Measurements from ENCODE around the gene LARP6.
"Not testable (repeated sequence)": the region's sequence is repeated elsewhere in the genome, so short reads cannot be mapped to it uniquely, and the experiment has no call there.

LARP6 gene

DNA sequence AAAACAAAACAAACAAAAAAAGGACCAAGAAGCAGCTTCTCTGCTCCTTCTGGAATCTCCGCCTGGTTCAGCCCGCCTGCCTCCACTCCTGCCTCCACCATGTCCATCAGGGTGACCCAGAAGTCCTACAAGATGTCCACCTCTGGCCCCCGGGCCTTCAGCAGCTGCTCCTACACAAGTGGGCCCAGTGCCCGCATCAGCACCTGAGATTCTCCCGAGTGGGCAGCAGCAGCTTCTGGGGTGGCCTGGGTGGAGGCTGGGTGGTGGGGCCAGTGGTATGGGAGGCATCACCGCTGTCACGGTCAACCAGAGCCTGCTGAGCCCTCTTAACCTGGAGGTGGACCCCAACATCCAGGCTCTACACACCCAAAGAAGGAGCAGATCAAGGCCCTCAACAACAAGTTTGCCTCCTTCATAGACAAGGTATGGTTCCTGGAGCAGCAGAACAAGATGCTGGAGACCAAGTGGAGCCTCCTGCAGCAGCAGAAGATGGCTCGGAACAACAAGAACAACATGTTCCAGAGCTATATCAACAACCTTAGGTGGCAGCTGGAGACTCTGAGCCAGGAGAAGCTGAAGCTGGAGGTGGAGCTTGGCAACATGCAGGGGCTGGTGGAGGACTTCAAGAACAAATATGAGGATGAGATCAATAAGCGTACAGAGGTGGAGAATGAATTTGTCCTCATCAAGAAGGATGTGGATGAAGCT lies 4.8 kb upstream of the LARP6 start:
- DNase-seq: not testable (repeated sequence)

DNA sequence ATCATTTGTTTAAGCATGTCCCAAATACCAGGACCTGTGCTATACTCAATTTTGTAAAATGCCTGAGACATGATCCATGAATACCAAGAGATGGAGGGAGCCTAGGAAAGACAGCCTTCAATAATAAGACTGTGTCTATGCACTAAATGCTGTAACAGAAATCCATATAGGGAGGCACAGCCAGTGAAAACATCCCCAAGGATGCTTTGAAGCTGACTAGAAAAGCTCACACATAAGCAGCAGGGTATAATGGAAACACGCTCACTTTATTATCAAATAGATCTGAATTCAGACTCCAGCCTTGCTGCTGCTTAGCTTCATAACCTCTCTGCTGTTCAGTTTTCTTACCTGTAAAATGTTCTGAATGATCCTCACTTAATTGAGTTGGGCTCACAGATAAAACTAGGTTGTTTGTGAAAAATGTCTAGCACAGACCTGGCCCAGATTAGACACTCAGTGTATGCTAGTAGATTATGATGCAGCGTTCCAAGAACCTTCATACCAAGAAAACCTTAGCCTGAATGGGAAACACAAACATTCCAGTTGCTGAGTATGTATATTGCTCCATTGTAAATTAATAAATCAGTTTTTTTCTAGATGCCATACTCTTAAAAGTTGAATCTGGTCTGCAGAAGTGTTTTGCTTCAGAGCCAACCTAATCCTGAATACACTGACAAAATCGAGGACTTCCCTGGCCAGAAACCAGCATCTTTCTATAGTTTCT lies 3.8 kb upstream of the LARP6 start:
- DNase-seq: no peak

DNA sequence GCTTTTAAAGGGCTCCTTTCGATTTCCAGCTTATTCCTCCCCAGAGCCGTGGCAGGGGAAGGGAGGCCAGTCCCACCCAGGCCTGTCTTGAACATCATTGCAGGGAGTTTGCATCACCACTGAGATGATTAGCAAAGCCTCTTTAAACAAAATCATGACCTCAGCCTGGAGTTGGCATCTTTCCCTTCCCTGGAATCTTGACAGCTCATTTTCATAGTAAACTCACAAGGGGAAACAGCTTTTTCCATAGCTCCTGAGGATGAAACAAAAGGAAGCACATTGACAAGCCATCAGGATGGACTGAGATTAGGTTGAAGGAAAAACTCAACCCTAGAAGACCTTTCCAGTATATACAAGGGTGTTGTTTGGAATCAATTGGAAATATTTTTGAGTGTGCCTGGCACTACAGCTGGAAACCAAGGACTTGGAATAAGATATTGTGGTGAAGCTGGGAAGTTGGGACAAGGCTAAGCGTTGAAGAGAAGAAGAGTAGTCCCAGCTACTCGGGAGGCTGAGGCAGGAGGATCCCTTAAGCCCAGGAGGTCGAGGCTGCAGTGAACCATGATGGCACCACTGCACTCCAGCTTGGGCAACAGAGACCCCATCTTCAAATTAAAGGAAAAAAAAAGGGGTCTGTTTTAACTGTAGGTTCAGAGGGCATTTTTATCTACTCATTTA lies 3.1 kb upstream of the LARP6 start:
- DNase-seq: peak in 1 of 2 experiments; percentile 24

DNA sequence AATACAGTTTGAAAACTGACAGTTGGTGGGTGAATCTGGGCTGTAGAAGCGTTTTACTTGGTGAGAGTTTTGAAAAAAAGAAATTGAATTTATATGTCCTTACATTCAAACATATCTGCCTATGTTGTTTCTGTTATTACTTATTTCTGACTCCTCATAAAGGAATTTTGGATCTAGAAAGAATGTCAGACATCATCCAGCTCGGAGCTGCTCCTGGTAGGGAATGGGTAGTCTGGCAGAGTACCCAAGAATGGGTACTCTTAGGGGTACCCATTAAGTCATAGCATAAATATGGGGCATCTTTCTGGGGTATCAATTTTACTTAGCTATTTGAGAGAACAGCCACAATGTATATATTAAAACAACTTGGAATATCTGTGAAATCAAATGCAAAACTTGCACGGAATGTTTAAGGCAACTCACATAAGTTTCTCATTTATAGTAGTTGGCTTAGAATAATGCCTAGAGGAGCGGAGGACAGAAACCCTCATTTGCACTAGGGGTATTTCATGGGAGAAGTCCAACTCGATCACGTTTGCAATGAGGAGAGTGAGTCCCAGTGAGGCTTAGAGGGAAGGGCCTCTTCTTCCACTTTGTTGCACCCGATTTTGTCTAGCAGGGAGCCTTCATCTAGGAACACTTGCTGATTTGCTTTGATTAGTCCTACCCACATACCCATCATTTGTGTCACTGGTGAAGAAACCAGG lies 2.4 kb upstream of the LARP6 start:
- no peak for DNase-seq

DNA sequence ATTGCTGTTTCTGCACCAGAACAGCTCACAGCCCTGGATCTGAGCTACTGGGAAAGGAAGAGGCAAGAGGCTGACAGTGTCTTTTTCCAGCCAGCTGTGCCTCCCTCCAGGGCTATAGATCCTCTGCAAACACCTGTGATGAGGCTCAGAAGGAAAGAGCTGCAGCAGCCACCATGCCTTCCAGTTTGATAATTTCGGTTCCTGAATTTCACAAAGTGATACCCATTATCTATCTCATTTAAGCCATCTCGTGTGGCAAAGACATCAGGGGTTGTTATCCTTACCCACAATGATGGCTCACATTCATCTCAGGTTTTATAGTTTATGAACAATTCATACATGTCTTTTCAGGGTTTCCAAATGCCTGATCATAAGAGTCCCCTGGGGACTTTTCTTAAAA lies 1.8 kb upstream of the LARP6 start:
- no peak for DNase-seq

DNA sequence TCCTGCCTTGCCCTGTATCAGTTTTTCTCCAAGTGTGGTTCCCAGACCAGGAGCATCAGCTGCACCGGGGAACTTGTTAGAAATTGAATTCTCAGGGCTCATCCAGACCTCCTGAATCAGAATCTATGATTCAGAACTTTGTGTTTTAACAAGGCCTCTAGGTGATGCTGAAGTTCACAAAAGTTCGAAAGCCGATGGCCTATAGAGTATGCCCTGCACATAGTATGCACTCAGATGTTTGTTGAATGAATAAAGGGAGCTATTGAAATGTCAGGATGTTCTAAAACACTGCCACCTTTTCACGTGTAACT lies 664 bp upstream of the LARP6 start:
- no peak for DNase-seq

DNA sequence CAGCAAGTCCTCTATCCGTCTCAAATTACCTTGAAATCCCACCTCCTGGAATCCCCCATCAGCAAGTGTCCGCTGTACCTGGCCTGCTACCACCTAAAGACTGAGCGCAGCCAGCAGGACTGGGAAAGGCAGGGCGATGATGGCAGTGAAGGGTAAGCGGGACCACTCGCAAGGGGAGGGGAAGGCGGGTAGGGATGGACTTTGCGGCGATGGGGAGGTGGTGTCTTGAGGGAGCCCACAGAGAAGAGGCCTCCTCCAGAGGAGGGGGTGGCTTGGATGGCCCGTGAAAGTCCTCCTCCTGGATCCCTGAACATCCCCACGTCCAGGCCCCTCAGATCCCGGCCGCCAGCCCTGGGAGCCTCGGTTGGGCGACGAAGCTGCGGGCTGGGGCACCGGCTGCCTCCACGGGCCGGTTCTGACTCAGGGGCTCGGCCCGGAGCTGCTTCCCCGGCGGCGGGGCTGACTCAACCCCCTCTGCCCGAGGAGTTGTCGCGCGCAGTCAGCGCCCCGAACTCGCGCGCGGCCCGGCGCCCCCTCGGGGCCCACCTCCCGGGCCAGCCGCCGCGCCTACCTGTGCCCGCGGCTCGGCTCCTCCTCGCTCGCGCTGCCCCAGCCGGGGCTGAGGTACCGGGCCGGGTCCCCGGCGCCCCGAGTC lies 512 bp downstream of the LARP6 start:
- peak in 1 of 2 experiments; percentile 11 for DNase-seq

DNA sequence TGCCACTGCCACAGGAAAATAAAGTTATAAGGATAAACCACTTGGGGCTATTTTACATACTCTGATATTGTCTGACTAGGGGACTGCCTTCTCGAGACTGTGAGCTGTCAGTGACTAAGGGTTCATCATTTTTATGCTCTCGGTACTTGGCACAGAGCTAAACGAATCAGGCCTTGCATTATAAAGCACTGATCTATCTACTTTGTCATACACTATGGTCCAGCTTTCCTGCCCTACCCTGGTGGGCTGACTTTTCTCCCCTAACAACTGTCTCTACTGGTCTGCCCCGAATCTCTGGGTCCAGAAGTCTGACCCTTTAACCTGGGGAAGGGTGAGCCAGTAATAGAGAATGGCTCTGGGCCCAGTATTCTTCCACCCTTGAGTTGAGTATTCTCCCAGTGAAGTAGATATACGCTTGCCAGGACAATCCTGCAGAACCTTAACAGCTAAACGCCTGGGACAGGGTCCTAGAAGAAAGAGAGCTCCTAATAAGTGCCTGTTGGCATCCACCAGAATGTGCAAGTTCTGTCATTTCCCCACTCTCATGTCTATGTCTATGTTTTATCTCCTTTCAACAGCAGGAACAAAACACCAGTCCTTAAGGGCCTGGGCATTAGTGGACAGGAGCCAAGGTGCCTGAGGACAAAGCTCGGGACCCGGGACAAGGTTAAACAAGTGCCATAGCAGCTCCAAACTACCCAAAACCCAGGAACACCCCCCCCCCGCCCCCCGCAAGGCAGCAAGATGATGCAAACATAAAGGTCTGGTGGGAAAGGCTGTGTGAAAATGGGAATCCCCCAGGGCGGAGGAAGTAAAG lies 1.2 kb downstream of the LARP6 start:
- no peak for DNase-seq

DNA sequence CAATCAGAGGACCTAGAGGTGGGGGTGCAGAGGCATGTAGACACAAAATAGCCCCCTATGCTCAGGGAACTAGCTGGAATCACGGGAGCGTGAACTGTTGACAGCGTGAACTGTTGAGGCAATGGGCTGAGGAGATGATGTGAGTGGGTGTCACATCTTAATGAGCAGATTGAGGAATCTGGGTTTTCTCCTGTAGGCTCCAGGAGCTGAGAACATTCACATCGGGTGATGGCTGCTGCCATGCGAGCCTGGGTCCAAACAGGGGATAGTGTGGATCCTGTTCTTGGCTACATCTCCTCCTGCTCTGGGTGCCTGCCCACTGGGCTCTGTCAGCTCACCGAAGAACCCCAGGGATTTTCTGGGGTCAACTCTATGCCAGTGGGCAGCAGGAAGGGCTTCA lies 2.1 kb downstream of the LARP6 start:
- no peak for DNase-seq

DNA sequence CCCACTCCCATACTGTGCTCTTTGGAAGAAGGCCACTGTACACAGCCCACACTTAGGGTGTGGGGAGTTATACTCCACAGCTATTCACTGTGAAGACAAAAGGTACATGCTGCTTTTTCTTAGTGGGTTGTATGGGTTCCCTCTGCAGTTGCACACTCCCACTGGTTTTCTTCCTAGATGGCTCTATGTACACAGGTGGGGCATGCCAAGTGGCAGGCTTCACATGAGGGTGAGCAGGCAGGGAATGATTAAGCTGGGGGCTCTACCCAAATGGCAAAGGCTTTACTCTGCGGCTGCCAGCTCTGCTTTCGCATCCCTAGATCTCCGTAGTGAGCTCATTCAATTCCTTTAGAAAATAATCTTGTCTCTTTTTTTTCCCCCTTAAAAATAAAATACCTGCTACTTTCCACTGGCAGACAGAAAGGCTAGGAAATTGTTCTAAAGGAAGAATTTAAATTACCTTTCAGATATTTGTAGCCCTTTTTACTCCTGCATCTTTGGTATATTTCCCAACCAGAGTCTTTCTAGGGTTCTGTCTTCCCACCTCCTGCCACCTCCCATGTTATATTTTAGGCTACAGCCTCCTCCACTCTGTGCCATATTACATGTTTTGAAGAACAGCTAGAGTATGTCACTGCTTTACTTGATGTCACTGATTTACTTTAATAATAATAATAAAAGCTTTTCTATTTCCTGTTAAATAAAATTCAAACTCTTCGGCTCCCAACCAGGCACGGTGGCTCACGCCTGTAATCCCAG lies 8.2 kb downstream of the LARP6 start:
- no peak for DNase-seq

DNA sequence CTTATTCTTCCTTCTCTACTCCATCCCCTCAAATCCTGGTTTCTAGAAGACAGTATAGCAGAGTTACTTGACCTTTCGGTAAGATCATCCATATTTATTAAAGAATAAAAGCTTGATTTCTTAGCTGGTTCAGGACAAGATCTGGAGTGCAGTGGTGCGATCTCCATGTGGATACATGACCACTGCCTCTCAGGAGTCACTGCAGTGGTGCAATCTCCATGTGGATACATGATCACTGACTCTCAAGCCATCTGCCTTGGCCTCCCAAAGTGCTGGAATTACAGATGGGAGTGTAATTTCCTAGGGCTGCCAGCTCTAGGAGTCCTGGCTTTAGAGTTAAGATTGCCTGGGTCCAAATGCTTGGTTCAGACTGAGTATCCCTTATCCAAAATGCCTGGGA lies 16.5 kb downstream of the LARP6 start:
- no peak for DNase-seq

DNA sequence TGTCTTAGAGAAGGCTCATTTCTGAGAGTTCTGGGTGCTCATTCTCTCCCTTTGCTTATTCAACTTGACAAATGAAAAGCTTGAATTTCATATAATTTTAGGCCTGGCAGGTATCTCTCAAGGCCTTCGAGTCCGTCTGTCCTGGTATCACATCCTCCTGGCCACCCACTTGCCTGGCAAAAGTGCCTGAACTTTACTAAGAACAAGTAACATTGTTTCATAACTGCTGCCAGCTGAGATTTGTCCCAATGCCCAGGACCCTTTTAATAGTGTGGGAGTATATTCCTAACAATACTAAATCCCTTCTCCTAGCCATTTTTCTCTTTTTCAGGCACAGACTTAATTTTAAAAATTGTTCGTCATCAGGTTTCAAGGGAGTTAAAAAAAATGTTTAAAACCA lies 18.1 kb downstream of the LARP6 start:
- DNase-seq: no peak

DNA sequence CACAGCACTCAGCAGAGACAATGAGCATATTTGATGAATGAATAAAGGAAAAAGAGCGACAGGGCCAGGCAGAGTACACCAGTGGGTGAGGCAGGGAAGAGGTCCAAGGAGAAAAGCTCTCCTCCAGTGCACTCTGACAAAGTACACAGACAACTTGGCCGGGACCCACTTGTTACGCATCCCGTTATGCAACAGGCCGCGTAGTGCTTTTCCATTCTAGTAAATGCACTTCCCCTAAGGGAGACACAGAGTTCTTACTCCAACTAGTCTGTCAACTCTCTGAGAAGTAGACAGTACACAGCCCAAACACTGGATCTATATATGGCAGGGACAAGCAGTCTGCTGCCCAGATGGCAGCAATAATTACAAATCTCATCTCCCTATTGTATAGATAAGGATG lies 18.5 kb downstream of the LARP6 start:
- DNase-seq: no peak

DNA sequence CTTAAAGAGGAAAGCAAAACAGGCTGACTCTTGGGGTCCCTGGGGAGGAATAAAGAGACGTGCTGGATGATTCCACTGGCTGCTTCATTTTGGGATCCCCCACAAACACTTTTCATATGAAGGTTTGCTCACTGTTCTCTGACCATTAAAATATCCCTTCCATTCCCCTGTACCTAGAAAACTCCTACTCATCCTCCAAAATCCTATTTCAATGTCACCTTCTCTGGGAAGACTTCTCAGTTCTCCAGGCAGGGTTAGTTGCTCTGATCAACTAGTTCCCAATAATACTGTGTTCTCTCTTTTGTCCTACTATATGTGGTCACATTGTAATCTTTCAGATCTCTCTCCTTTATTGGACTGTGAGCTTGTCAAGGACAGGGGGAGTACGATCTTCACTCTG lies 19.0 kb downstream of the LARP6 start:
- no peak for DNase-seq

DNA sequence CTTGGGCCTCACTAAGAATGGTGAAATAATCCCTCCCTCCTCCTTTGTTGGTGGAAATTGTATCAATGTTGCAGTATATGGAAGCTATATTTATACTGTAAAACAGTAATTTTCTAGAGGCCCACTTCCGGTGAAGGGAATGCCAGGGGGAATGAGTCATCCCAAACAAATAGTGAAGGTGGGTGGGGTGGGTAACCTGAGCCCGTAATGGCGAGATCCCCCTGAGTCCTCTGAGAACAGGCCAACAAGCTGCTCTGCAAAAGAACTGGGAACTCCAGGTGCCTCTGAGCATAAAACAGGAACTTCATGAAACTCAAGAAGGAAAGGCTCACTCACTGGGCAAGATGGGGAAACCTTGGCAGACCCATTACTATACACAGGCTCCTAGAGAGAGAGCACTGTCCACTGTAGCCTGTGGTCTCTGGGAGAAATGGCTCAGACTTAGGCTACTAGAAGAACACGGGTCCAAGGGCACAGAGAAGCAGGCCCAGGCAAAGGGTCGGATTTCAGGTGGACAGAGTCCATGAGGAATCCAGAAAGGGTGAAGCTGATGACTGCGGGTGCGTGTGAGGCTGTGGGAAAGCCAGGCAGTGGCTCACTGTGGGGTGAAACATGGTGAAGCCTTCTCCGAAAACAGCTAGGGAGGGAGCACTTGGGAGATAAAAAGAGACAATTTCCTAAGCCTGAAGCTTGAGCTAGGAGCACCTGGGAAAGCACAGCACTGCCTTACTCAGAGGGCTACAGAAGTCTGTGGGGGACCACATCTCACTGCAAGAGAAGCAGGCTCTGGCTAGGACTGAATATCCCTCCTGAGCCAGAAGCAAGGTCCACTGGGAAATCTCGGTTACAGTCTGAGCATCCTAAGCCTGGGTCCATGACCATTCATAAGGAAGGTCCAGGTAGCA lies 19.8 kb downstream of the LARP6 start:
- no peak for DNase-seq

DNA sequence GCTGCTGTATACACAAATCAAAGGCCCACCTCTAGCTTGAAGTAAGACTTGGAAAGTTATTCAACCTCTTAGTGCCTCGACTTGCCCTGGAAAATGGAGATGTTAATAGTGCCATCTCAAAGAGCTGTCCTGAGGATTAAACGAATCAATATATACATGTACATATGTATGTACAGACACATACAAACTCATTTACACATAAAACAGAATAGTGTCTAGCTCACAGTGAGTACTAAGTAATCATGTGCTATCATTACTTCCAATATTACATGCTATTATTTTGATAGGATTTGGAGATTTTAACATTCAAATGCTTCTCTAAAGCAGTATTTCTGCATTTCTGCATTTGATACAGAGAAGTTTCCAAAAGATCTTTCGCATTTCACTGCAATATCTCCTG lies 20.5 kb downstream of the LARP6 start:
- no peak for DNase-seq

DNA sequence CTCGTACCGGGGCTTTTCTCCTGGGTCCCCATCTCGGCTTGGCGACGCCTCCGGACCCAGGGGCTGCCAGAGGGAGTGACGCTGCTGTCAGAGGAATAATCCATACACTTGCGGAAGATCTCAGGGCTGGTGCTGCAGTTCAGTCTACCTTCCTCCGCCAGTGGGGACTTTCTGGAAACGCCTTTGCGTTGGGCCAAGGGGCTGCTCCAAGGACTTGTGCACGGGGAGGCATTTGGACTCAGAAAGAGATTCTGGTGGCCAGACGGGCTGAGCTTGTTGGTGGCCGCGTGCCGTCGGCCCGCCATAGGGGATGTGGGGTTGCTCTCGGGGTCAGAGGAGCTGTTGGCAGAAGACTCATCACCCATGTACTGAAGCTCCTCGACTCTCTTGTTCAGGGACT lies 21.8 kb downstream of the LARP6 start:
- DNase-seq: no peak

DNA sequence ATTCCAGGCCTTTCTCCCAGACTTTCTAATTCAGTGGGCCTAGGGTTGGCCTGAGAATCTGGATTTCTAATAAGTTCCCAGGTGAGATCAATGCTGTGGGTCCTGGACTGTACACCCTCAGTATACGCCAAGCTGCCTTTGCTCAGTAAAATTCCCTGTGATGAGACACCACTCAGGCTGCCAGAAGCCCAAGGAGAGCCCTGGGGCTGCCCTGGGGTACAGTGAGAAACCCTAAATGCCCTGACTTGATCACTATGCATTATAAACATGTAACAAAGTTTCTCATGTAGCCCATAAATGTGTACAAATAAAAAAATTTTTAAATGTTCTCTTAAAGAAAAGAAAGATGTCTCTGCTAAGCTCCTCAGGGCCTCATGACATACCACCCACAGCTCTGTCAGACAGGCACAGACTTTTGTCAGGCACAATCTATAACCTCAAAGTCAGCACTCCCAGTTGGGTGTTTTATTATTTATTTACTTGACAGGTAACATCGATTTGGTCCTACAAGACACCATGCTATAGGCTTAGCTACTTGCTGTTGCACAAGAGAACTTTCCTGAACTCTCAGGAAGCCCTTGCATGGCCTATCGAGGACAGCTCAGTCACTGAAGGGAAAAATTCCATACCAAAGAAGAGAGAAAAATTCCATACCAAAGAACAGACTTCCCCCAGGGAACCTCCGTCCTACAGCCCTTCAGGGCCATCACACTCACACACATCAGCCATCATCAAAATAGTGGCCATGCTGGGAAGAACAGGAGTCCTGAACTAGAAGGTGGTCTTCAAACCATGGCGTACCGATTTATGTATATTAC lies 22.7 kb downstream of the LARP6 start:
- no peak for DNase-seq

DNA sequence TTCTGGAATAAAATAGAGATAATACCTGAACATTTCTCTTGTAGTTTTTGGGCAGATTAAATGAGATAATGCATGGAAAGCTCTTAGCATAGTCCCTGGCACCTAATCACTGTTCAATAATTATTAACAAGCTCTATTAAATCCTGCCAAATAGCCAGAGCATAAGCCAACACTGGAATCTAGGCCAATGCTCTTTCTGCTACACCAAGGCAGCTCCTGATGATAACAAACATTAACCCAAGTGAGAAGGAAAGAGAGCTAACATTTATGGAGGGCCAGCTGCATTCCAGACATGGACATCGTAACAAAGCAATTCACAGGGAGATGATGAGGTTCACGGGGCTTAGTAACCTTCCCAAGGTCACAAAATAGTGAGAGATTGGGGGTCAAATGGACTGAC lies 23.3 kb downstream of the LARP6 start:
- no peak for DNase-seq

Data from NCI-H1930 (cell line).